H9 (cell line): ENCODE results near the gene NUP88. TPM values are rescaled to one million over a fixed set of nuclear protein-coding genes. Genes with fewer than 3 reads are reported as not detected.

Experiments used
- DNase-seq: peaks from one replicate; pipeline ENCODE4 v3.0.0-alpha.2; 2017
- H2AFZ ChIP-seq: one replicate; pipeline ENCODE4 v1.6.1; 2013; ENCODE audit warnings: mild to moderate bottlenecking, low read length, control low read depth, moderate library complexity
- H2AK5ac ChIP-seq: 2 replicates; pipeline ENCODE4 v1.6.1; 2013; ENCODE audit warnings: low read length, control low read depth, mixed read lengths; ENCODE audit not compliant: insufficient read length
- H2BK120ac ChIP-seq: one replicate; pipeline ENCODE4 v1.6.1; 2013; ENCODE audit warnings: low read depth, mild to moderate bottlenecking, low read length, control low read depth, inconsistent platforms; ENCODE audit not compliant: poor library complexity, severe bottlenecking
- H2BK12ac ChIP-seq: 2 replicates; pipeline ENCODE4 v1.6.1; 2013; ENCODE audit warnings: low read length, control low read depth, mixed read lengths, low read depth; ENCODE audit not compliant: insufficient read length
- H2BK15ac ChIP-seq: 2 replicates; pipeline ENCODE4 v1.6.1; 2013; ENCODE audit warnings: low read depth, low read length, control low read depth
- H2BK20ac ChIP-seq: one replicate; pipeline ENCODE4 v1.6.1; 2013; ENCODE audit warnings: low read depth, mild to moderate bottlenecking, low read length, control low read depth, inconsistent platforms; ENCODE audit not compliant: poor library complexity, severe bottlenecking
- H2BK5ac ChIP-seq: 2 replicates; pipeline ENCODE4 v1.6.1; 2013; ENCODE audit warnings: low read length, control low read depth, mixed read lengths; ENCODE audit not compliant: insufficient read length
- H3K14ac ChIP-seq: 2 replicates; pipeline ENCODE4 v1.6.1; 2013; ENCODE audit warnings: low read length, control low read depth; ENCODE audit not compliant: insufficient read depth
- H3K18ac ChIP-seq: 2 replicates; pipeline ENCODE4 v1.6.1; 2013; ENCODE audit warnings: low read depth, mild to moderate bottlenecking, mixed read lengths, low read length, control low read depth; ENCODE audit not compliant: insufficient read length
- H3K23ac ChIP-seq: 2 replicates; pipeline ENCODE4 v1.6.1; 2013; ENCODE audit warnings: low read length, control low read depth, mixed read lengths, low read depth; ENCODE audit not compliant: insufficient read length
- H3K23me2 ChIP-seq: 2 replicates; pipeline ENCODE4 v1.6.1; 2013; ENCODE audit warnings: low read depth, mild to moderate bottlenecking, mixed read lengths, low read length, control low read depth; ENCODE audit not compliant: insufficient read length, poor library complexity, severe bottlenecking
- H3K27ac ChIP-seq: 2 replicates; pipeline ENCODE4 v1.5.1; 2013; ENCODE audit warnings: low read length, control low read depth, mixed read lengths, low read depth; ENCODE audit not compliant: insufficient read length
- H3K27me3 ChIP-seq: 2 replicates; pipeline ENCODE4 v1.6.1; 2013; ENCODE audit warnings: low read length, control low read depth, inconsistent platforms; ENCODE audit not compliant: insufficient read depth
- H3K4ac ChIP-seq: 2 replicates; pipeline ENCODE4 v1.6.1; 2013; ENCODE audit warnings: low read depth, mild to moderate bottlenecking, control low read depth, inconsistent platforms, low read length, moderate library complexity
- H3K4me1 ChIP-seq: 2 replicates; pipeline ENCODE4 v1.6.1; 2013; ENCODE audit warnings: low read length, control low read depth, inconsistent platforms; ENCODE audit not compliant: insufficient read depth
- H3K4me2 ChIP-seq: 2 replicates; pipeline ENCODE4 v1.6.1; 2013; ENCODE audit warnings: low read length, control low read depth, mixed read lengths; ENCODE audit not compliant: insufficient read length, insufficient read depth
- H3K56ac ChIP-seq: 2 replicates; pipeline ENCODE4 v1.6.1; 2013; ENCODE audit warnings: low read depth, mild to moderate bottlenecking, mixed read lengths, low read length, control low read depth; ENCODE audit not compliant: insufficient read length
- H3K79me1 ChIP-seq: 2 replicates; pipeline ENCODE4 v1.6.1; 2013; ENCODE audit warnings: low read depth, mild to moderate bottlenecking, moderate library complexity, low read length, control low read depth, inconsistent platforms; ENCODE audit not compliant: insufficient read depth, poor library complexity, severe bottlenecking
- H3K79me2 ChIP-seq: 2 replicates; pipeline ENCODE4 v1.6.1; 2013; ENCODE audit warnings: low read length, control low read depth, inconsistent platforms; ENCODE audit not compliant: insufficient read depth
- H3K9ac ChIP-seq: 2 replicates; pipeline ENCODE4 v1.6.1; 2013; ENCODE audit warnings: low read length, control low read depth, mixed read lengths; ENCODE audit not compliant: insufficient read length; ENCODE audit errors: extremely low read depth
- H3K9me3 ChIP-seq: one replicate; pipeline ENCODE4 v1.6.1; 2013; ENCODE audit warnings: low read depth, low read length, inconsistent platforms; ENCODE audit not compliant: control insufficient read depth
- H3T11ph ChIP-seq: one replicate; pipeline ENCODE4 v1.6.1; 2013; ENCODE audit warnings: mild to moderate bottlenecking, low read length, control low read depth, inconsistent platforms
- H4K20me1 ChIP-seq: one replicate; pipeline ENCODE4 v1.6.1; 2013; ENCODE audit not compliant: control insufficient read depth, insufficient read length, insufficient read depth
- H4K5ac ChIP-seq: 2 replicates; pipeline ENCODE4 v1.6.1; 2013; ENCODE audit warnings: low read depth, mild to moderate bottlenecking, mixed read lengths, low read length, control low read depth; ENCODE audit not compliant: insufficient read length
- H4K8ac ChIP-seq: replicated peaks from 2 replicates; pipeline ENCODE4 v1.6.1; 2013; ENCODE audit warnings: low read length, control low read depth, mixed read lengths, low read depth; ENCODE audit not compliant: insufficient read length
- H4K91ac ChIP-seq: 2 replicates; pipeline ENCODE4 v1.6.1; 2013; ENCODE audit warnings: low read depth, mild to moderate bottlenecking, moderate library complexity, mixed read lengths, low read length, control low read depth; ENCODE audit not compliant: insufficient read length
- H3K27ac Mint-ChIP-seq, 3 experiments: 2 replicates in 2 of 3; 3 replicates in 1 of 3; pipeline ENCODE4 v1.8.0; 2020 to 2021; ENCODE audit warnings: mixed read lengths in 3 of 3, mild to moderate bottlenecking in 1 of 3, moderate library complexity in 1 of 3
- H3K27me3 Mint-ChIP-seq: 2 replicates; pipeline ENCODE4 v1.8.0; 2021; ENCODE audit warnings: low read depth, mild to moderate bottlenecking, moderate library complexity, mixed read lengths
- H3K36me3 Mint-ChIP-seq, 3 experiments: 2 replicates in 2 of 3; 3 replicates in 1 of 3; pipeline ENCODE4 v1.8.0; 2020 to 2021; ENCODE audit warnings: low read depth in 3 of 3, mixed read lengths in 3 of 3; ENCODE audit not compliant: insufficient read depth in 1 of 3
- H3K4me1 Mint-ChIP-seq, 2 experiments: 2 replicates each; pipeline ENCODE4 v1.8.0; 2020; ENCODE audit warnings: mixed read lengths in 2 of 2
- H3K4me3 Mint-ChIP-seq, 2 experiments: 2 replicates in 1 of 2; 3 replicates in 1 of 2; pipeline ENCODE4 v1.8.0; 2020 to 2021; ENCODE audit warnings: mild to moderate bottlenecking in 2 of 2, mixed read lengths in 2 of 2, moderate library complexity in 1 of 2
- H3K9me3 Mint-ChIP-seq, 2 experiments: 2 replicates in 1 of 2; 3 replicates in 1 of 2; pipeline ENCODE4 v1.8.0; 2020; ENCODE audit warnings: mild to moderate bottlenecking in 2 of 2, mixed read lengths in 2 of 2, moderate library complexity in 1 of 2
- WGBS: extraction: QIAGEN DNeasy Blood & Tissue Kit; methylation state at CpG from one replicate; pipeline ENCODE4 v1.1.7; 2013; ENCODE audit warnings: missing lambda C conversion rate, low lambda C conversion rate, mixed read lengths; ENCODE audit not compliant: insufficient read length; ENCODE audit errors: extremely low coverage; 5-methylcytosine and 5-hydroxymethylcytosine counted together
- total RNA-seq: library from RNA; stranded (reverse); gene quantifications from 2 replicates; pipeline ENCODE4 v1.2.1, GENCODE V29; 2021
- TF ChIP-seq, protein P1 (sequence below): fragments of 200-600 bp; sonication (generic); conservative IDR thresholded peaks from 3 replicates; pipeline ENCODE4 v1.8.0; 2021; ENCODE audit warnings: antibody characterized with exemption, mild to moderate bottlenecking

The NUP88 gene
- total RNA-seq, 1 experiment from 2014 or later, result 98.2 TPM

DNA sequence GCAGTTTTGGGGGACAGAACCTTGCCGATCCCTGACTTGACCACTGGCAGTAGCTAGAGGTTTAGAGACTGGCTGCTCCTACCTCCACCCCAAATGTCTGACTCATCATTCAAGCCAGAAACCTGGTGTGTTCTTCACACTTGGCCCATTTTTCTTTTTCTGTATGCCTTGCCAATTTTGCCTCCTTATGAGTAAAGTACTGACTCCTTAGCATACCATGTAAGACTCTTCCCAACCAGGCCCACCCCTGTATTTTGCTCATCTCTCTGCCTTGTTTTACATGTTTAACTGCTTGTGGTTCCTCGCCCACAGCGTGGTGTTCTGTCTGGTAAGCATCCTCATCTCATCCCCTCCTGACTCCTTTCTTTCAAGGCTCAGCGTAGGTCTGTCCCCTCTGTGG is 37.9 kb downstream of the NUP88 start:
- Mint-ChIP-seq H3K4me3 (no peak overlapping the region), H3K4me1 (no peaks in the 10 kb centered on the region), H3K36me3 (peaks cover 35 to 92% (median 67%) of the 10 kb centered on the region in 3 experiments; a peak in 6 of 7 replicates), H3K9me3 (no peaks in the 10 kb centered on the region), H3K27ac (peak overlapping the region in 2 of 3 experiments; percentile 40 to 61; a peak in 4 of 7 replicates), H3K27me3 (no peaks in the 10 kb centered on the region; the same call in 1 of the 2 replicates)
- Histone ChIP-seq H3K9me3 (no peaks in the 10 kb centered on the region), H2AK5ac (no peak overlapping the region), H2BK12ac (no peak overlapping the region), H2BK15ac (no peak overlapping the region), H2BK5ac (no peak overlapping the region), H4K5ac (no peak overlapping the region), H3K79me1 (no peaks in the 10 kb centered on the region), H3T11ph (no peak overlapping the region), H3K14ac (no peak overlapping the region), H3K56ac (no peak overlapping the region), H2BK20ac (no peak overlapping the region), H3K23me2 (no peaks in the 10 kb centered on the region), H2BK120ac (no peak overlapping the region), H3K23ac (no peak overlapping the region), H3K27me3 (no peaks in the 10 kb centered on the region), H3K79me2 (no peaks in the 10 kb centered on the region), H4K91ac (no peak overlapping the region), H2AFZ (no peak overlapping the region), H4K20me1 (no peaks in the 10 kb centered on the region), H3K4me1 (no peaks in the 10 kb centered on the region), H3K4ac (no peak overlapping the region), H3K9ac (no peak overlapping the region), H3K27ac (no peak overlapping the region), H3K4me2 (no peak overlapping the region), H3K18ac (no peak overlapping the region), H4K8ac (no peak overlapping the region)
- TF ChIP-seq, protein P1, sequence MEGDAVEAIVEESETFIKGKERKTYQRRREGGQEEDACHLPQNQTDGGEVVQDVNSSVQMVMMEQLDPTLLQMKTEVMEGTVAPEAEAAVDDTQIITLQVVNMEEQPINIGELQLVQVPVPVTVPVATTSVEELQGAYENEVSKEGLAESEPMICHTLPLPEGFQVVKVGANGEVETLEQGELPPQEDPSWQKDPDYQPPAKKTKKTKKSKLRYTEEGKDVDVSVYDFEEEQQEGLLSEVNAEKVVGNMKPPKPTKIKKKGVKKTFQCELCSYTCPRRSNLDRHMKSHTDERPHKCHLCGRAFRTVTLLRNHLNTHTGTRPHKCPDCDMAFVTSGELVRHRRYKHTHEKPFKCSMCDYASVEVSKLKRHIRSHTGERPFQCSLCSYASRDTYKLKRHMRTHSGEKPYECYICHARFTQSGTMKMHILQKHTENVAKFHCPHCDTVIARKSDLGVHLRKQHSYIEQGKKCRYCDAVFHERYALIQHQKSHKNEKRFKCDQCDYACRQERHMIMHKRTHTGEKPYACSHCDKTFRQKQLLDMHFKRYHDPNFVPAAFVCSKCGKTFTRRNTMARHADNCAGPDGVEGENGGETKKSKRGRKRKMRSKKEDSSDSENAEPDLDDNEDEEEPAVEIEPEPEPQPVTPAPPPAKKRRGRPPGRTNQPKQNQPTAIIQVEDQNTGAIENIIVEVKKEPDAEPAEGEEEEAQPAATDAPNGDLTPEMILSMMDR, result no peak
- no CpG with 5 or more reads among the region's 4 CpGs for whole genome bisulfite sequencing
- DNase-seq, result no peak
